T follicular helper cell (primary cell): ENCODE data around the gene FGF2.

Source experiments
- DNase-seq: peaks from one replicate; pipeline ENCODE4 v3.0.0-alpha.2; 2020; ENCODE audit warnings: low read depth

Gene FGF2

DNA sequence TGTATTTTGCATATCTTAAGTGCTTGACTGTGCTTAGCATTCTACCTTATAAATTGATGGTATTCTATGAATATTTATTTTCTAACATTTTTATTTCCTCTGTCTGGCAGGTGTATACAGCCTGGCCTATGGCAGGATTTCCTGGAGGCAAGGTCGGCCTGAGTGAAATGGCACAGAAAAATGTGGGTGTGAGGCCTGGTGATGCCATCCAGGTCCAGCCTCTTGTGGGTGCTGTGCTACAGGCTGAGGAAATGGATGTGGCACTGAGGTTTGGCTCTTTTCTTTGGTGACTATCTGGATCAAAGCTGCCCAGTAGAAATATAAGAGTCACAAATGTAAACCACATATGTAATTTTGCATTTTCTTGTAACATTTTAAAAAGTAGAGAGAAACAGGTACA is 102.3 kb downstream of the FGF2 start:
- no peak for DNase-seq

DNA sequence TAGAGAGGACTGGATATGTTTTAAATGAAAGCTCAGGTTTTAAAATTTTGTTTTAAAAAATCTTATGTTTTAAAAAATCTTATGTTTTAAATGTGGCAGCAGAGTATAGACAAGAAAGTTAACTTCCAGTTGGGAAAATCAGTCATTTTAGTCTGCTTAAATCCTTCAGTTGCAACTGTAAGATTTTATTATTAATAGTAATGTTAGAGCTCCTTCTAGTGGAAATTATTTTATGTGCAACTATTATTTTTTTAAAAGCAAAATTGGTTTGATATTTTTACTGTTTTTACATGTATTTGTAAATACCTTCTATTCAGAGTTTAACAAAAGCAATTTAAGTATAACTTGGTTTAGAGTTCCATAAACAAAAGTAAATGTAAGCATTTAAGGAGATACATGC is 104.2 kb downstream of the FGF2 start:
- DNase-seq, result no peak

DNA sequence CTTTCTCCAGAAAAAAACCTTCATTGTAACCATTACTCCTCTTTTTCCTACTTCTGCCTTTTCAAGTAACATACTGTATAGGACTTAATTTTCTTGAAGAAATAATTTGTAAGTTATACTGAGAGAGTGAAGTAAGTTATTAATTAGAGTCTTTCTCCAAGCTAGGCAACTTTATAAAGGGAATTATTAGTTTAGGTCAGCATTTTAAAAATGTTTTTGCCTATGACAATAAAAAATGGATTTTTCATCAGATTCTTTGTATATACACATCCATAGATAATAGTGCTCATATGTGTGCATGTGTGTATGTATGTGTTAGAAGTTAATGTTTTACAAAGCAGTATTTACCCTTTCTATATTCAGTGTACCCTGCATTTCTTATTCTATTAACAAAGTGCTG is 106.1 kb downstream of the FGF2 start:
- DNase-seq, result no peak

DNA sequence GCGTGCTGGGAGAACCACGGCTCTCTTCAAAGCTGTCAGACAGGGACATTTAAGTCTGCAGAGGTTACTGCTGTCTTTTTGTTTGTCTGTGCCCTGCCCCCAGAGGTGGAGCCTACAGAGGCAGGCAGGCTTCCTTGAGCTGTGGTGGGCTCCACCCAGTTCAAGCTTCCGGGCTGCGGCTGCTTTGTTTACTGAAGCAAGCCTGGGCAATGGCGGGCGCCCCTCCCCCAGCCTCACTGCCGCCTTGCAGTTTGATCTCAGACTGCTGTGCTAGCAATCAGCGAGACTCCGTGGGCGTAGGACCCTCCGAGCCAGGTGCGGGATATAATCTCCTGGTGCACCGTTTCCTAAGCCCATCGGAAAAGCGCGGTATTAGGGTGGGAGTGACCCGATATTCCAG is 118.5 kb downstream of the FGF2 start:
- peak; percentile 29 for DNase-seq

DNA sequence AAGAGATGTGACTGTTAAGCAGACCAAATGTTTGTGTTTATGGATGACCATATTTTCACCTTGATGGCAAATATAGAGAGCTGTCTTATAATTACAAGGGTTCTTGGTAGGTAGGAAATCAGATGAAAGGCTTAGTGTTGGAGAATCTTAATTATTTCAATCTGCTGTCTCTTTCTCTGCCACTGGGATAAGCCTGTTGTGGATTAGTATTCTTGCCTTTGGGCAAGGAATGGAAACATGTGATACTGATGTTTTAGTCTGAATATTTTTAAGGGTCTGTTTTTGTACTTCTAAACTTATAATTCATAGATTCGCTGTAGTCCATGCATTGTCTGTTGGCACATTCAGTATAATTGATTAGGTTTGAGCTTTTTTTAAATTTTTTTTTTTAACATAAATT is 119.5 kb downstream of the FGF2 start:
- no peak for DNase-seq
